Pancreas (tissue), 10 donors: ENCODE results near the gene SDK1. TPM values are rescaled to one million over a fixed set of nuclear protein-coding genes. Genes with fewer than 3 reads are reported as not detected.

Experiments used
- ATAC-seq, 4 donors: fragments of 200-7000 bp; cut with Tn5 transposase; one replicate each; pipeline versions ENCODE4 v1.8.0 to v1.9.1; 2020; ENCODE audit warnings: mild to moderate bottlenecking in 4 of 4, moderate library complexity in 4 of 4
- DNase-seq, 6 donors: peaks; one replicate each; pipeline ENCODE4 v3.0.0-alpha.2; 2020
- FAIRE-seq: peaks from 2 replicates; lab custom pipeline; 2012; peaks lifted over from hg19 to GRCh38; lab: Jason Lieb, UNC
- H3K27ac ChIP-seq, 4 donors: fragments of 200-600 bp; sonication (generic); 1 replicate in 3 of 4; 2 replicates in 1 of 4; pipeline versions ENCODE4 v1.5.0 to v1.8.0; 2020
- H3K27me3 ChIP-seq, 4 donors: fragments of 200-600 bp; one replicate each; pipeline ENCODE4 v1.8.0; 2021
- H3K36me3 ChIP-seq, 3 donors: fragments of 200-600 bp; sonication (generic) in 1 of 3; one replicate each; pipeline versions ENCODE4 v1.5.0 to v1.8.0; 2020 to 2021
- H3K4me1 ChIP-seq, 3 donors: fragments of 200-600 bp; one replicate each; pipeline ENCODE4 v1.8.0; 2021
- H3K4me3 ChIP-seq, 4 donors: fragments of 200-600 bp; sonication (generic) in 2 of 4; one replicate each; pipeline versions ENCODE4 v1.5.0 to v1.8.0; 2020 to 2021
- H3K9me3 ChIP-seq, 4 donors: fragments of 200-600 bp; one replicate each; pipeline ENCODE4 v1.8.0; 2021
- WGBS, 2 donors: extraction: QIAGEN DNeasy Blood & Tissue Kit; methylation state at CpG; one replicate each; pipeline ENCODE4 v1.1.7; 2013; 5-methylcytosine and 5-hydroxymethylcytosine counted together
- intact Hi-C, 3 donors: fragments of 100-400 bp; cut with DNase I; formaldehyde crosslinking; loops; one replicate each; pipeline versions ENCODE4 v1.11.1 to v1.14.2; 2022
- polyA plus RNA-seq, 2 donors: library from polyadenylated mRNA; stranded (reverse); fragments of 200-250 nt; gene quantifications; one replicate each; pipeline ENCODE4 v1.2.3, GENCODE V29; 2013
- total RNA-seq, 6 donors: library from RNA; stranded (reverse); fragmentation: NEBNext Ultra II Directional in 4 of 6; extraction: Animal tissue kit (Norgen Biotek cat#: 25700) in 4 of 6; gene quantifications; one replicate each; pipeline versions ENCODE4 v1.2.1 to v1.2.4, GENCODE V29; 2021 to 2023
- TF ChIP-seq, protein P1 (sequence below), 4 donors: fragments of 200-600 bp; sonication (generic) in 3 of 4; IDR thresholded peaks; one replicate each; pipeline versions ENCODE4 v1.5.0 to v1.8.0; 2021; ENCODE audit warnings: antibody characterized with exemption in 4 of 4
- donor health status: healthy with polysubstance abuse.
- donor health status: DM: no; HTN: no; CAD: no; lungs with moderate emphysema.
- donor health status: DM: no; HTN: no; CAD: no.
- donor health status: control.
- donor health status: control.
- donor health status: Bipolar disorder and iron deficiency.
- donor health status: DM: yes; HTN: yes; CAD: no.
- donor health status: DM: no; HTN: no; CAD: no.
- donor health status: DM: no; HTN: no; CAD: no.
- donor health status: DM: yes; HTN: yes; CAD: no.

SDK1 gene
- total and polyA plus RNA-seq, 8 donors, result 10.8 to 30.8 (median 19.8) TPM

DNA sequence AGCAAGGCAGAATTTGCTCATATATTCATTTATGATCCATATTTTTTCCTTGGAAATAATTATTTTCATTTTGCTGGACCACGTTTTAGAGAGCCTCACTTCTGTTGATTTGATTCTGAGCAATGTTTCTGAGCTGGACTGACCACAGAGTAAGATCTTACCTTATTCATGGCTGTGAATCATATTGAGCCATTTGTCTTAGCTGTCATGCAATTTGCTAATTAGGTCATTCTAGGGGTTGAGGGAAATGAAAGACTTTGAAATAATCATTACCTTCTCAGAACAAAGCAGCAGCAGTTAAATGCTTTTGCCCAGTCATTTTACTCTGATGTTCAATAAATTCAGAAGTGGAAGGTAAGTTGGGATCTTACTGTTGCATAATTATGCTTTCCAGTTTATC, 251.4 kb downstream of the SDK1 start:
- H3K4me1 ChIP-seq, result peaks cover 0 to 29% (median 0%) of the 10 kb centered on the region in 3 donors
- TF ChIP-seq, protein P1, sequence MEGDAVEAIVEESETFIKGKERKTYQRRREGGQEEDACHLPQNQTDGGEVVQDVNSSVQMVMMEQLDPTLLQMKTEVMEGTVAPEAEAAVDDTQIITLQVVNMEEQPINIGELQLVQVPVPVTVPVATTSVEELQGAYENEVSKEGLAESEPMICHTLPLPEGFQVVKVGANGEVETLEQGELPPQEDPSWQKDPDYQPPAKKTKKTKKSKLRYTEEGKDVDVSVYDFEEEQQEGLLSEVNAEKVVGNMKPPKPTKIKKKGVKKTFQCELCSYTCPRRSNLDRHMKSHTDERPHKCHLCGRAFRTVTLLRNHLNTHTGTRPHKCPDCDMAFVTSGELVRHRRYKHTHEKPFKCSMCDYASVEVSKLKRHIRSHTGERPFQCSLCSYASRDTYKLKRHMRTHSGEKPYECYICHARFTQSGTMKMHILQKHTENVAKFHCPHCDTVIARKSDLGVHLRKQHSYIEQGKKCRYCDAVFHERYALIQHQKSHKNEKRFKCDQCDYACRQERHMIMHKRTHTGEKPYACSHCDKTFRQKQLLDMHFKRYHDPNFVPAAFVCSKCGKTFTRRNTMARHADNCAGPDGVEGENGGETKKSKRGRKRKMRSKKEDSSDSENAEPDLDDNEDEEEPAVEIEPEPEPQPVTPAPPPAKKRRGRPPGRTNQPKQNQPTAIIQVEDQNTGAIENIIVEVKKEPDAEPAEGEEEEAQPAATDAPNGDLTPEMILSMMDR (IDR thresholded peaks at IDR 0.05), result no peak
- no peak overlapping the region for H3K4me3 ChIP-seq
- no peaks in the 10 kb centered on the region for H3K9me3 ChIP-seq
- 69 to 73% methylated on average over 1 of the region's 1 CpG for WGBS, 2 donors
- intact Hi-C loops, result no loop called here
- FAIRE-seq (no peak), DNase-seq (no peak), ATAC-seq (peak in 1 of 4 donors; percentile 33)
- H3K27me3 ChIP-seq, result no peaks in the 10 kb centered on the region
- no peaks in the 10 kb centered on the region for H3K36me3 ChIP-seq
- no peak overlapping the region for H3K27ac ChIP-seq

DNA sequence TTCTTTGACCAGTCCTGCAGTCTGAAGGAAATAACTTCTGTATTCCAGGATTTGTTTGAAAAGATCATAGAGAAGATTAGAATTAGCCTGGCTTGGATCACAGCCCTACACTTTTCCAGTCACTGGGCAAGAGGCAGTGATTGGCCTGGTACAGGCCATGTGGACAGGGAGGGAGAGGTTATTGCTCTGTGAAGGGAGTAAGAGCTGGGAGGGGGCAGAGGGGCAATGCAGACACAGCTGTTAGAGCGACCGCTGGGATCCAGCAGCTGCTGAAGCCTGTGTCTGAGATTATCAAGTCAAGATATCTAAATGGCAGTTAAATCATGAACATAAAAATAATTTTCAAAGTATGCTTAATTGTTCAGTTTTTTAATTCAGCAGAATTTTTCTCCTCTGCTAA, 257.3 kb downstream of the SDK1 start:
- ATAC-seq (peak; percentile 20 to 62 (median 30)), FAIRE-seq (no peak), DNase-seq (no peak)
- Histone ChIP-seq H3K27ac (peak overlapping the region in 1 of 4 donors; percentile 28), H3K36me3 (no peaks in the 10 kb centered on the region), H3K9me3 (no peaks in the 10 kb centered on the region), H3K27me3 (no peaks in the 10 kb centered on the region), H3K4me1 (peaks cover 12 to 35% (median 26%) of the 10 kb centered on the region in 3 donors), H3K4me3 (no peak overlapping the region)
- 25 to 42% methylated on average over 2 of the region's 2 CpGs for WGBS, 2 donors
- intact Hi-C loops, result no loop called here
- TF ChIP-seq, protein P1 (IDR thresholded peaks at IDR 0.05), result no peak

DNA sequence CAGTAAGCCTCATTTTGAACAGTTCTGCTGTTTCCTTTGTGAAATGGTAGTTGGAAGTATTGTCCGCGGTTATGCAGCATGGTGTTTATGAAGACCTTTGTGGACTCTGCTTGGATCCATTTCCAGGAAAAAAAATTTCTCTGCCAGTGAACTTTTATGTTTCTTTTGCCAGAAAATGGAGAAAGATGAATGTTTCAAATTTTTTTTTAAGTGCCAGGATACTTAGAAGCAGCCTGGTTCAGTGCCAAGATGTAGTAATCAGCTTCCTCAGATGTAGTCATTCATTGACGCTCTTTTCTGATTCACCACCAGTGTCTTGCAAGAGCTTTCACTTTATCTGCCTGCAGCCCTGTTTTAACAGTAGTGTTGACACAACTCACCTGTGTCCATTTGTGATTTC, 258.2 kb downstream of the SDK1 start:
- H3K27me3 ChIP-seq, result no peaks in the 10 kb centered on the region
- 21 to 22% methylated on average over 3 of the region's 3 CpGs for WGBS, 2 donors
- no peaks in the 10 kb centered on the region for H3K9me3 ChIP-seq
- H3K27ac ChIP-seq, result peak overlapping the region in 1 of 4 donors; percentile 78
- ATAC-seq (peak; percentile 37 to 75 (median 57)), FAIRE-seq (no peak), DNase-seq (peak in 2 of 6 donors; percentile 20 to 41)
- TF ChIP-seq, protein P1 (IDR thresholded peaks at IDR 0.05), result no peak
- H3K4me3 ChIP-seq, result no peak overlapping the region
- peaks cover 12 to 35% (median 26%) of the 10 kb centered on the region in 3 donors for H3K4me1 ChIP-seq
- no peaks in the 10 kb centered on the region for H3K36me3 ChIP-seq
- intact Hi-C loops, result no loop called here

DNA sequence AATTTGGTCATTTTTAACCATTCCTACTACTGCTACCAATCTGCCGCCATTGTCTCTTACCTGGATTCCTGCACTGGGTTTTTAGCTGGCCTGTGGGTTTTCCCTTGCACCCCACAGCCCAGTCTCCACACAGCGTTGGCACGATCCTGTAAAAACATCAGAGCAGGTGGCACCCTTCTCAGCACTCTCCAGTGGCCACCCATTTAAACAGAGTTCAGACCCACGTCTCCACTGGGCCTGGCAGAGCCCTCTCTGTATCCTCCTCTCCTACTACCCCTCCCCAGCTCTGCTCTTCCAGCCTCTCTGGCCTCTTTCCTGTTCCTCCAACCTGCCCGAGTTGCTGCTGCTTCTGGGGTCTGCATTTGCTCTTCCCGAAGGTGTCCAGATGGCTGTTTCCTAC, 259.4 kb downstream of the SDK1 start:
- DNase-seq (peak in 2 of 6 donors; percentile 11 to 21), FAIRE-seq (no peak), ATAC-seq (peak; percentile 39 to 61 (median 54))
- Histone ChIP-seq H3K27ac (peak overlapping the region; percentile 22 to 78 (median 58)), H3K4me3 (no peak overlapping the region), H3K4me1 (peaks cover 12 to 35% (median 26%) of the 10 kb centered on the region in 3 donors), H3K36me3 (no peaks in the 10 kb centered on the region), H3K27me3 (no peaks in the 10 kb centered on the region), H3K9me3 (no peaks in the 10 kb centered on the region)
- 59 to 61% methylated on average over 6 of the region's 6 CpGs for WGBS, 2 donors
- TF ChIP-seq, protein P1 (IDR thresholded peaks at IDR 0.05), result no peak
- intact Hi-C loops, result no loop called here

DNA sequence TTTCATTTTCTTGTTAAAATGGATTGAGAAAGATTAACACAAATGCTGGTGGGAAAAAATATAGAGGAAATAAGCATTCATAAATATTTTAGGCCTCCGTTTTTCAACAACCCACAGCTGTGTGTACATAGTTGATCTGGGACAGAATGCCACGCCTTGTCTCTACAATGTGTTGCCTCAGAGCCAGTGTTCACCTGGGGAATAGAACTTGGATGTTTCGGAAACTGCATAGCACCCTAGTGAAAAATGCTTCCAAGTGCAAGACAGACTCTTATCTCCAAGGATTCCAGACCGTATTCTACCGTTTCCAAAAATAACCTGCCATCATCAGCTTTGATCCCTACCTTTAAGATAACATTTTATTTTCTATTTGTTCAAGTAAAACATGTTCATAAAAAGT, 260.9 kb downstream of the SDK1 start:
- Histone ChIP-seq H3K4me1 (peaks cover 12 to 35% (median 26%) of the 10 kb centered on the region in 3 donors), H3K4me3 (no peak overlapping the region), H3K27me3 (no peaks in the 10 kb centered on the region), H3K9me3 (no peaks in the 10 kb centered on the region), H3K27ac (peak overlapping the region; percentile 19 to 78 (median 58)), H3K36me3 (no peaks in the 10 kb centered on the region)
- TF ChIP-seq, protein P1 (IDR thresholded peaks at IDR 0.05), result no peak
- ATAC-seq, result peak; percentile 76 to 89 (median 88)
- intact Hi-C loops, result no loop called here
- peak in 3 of 6 donors; percentile 49 to 65 (median 53) for DNase-seq
- FAIRE-seq, result no peak
- 35 to 37% methylated on average over 5 of the region's 5 CpGs for WGBS, 2 donors
